ENCODE results near the gene SERP2. TPM values are rescaled to one million over a fixed set of nuclear protein-coding genes. Genes with fewer than 3 reads are reported as not detected.
A peak's percentile ranks its signal among the peaks of the same experiment; 100 is the strongest.

SERP2 gene
- total RNA-seq, 3 donors from 2014 or later = 3.3 to 6.0 (median 5.8) TPM

DNA sequence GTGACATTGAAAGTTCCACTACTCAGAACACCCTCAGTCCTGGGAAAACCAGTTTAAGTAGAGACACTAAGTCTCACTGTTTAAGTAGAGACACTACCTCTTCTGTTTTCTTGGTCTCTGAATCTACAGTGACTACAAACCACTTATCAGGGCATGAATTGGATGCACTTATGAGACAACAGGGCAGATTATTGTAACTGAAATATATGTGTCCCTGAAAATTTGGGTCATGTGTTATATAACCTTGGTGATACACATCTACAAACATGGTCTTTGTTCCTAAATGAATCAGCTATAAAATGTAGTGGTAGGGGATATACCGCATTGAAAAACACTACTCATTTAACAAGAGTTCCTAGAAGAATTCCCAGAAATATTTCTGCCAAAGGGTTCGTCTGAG lies 55.7 kb downstream of the SERP2 start:
- no peaks in the 10 kb centered on the region for H3K36me3 ChIP-seq (ENCODE audit: low read depth)
- DNase-seq (no peak), ATAC-seq (no peak)
- TF ChIP-seq CTCF (IDR thresholded peaks at IDR 0.05) = no peak
- intact Hi-C loops (cut with DNase I, micrococcal nuclease) = no loop called here
- no peaks in the 10 kb centered on the region for H3K9me3 ChIP-seq
- H3K4me3 ChIP-seq = no peak overlapping the region
- H3K4me1 ChIP-seq (ENCODE audit: low read depth) = peaks cover 6% of the 10 kb centered on the region

DNA sequence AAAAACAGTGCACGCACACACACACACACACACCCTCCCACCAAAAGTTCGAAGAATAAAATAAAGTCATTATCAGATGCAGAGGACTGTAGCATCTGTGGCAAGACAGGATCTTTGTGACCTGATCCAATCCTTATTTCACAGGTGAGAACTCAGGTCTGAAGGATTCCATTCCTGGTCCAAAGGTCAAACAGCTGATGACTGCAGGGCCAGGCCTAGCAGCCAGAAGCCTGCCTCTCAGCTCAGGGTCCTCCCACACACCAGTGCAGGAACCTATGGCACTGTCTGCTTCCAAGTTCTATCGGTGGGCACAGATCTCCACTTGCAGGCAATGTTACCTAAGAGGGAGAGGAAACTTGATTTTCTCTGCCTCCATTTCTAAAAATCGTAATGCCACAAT lies 57.5 kb downstream of the SERP2 start:
- ATAC-seq (peak; percentile 70), DNase-seq (peak in 2 of 3 donors; percentile 58 to 79)
- intact Hi-C loops (cut with DNase I, micrococcal nuclease) = loop anchor here in 1 of 2 donors (10.0 kb wide), 1 partner anchor 376 kb away; no protein-coding TSS in a partner anchor
- H3K9me3 ChIP-seq = no peaks in the 10 kb centered on the region
- H3K36me3 ChIP-seq (ENCODE audit: low read depth) = no peaks in the 10 kb centered on the region
- TF ChIP-seq CTCF (IDR thresholded peaks at IDR 0.05) = no peak
- H3K4me3 ChIP-seq = no peak overlapping the region
- H3K4me1 ChIP-seq (ENCODE audit: low read depth) = peaks cover 11% of the 10 kb centered on the region

GRCh38 chr13:44432650-44433049 lies 59.0 kb downstream of the SERP2 start:
- intact Hi-C loops (cut with DNase I, micrococcal nuclease) = loop anchor here in 1 of 2 donors (10.0 kb wide), 1 partner anchor 378 kb away; no protein-coding TSS in a partner anchor
- ATAC-seq = no peak
- TF ChIP-seq CTCF (IDR thresholded peaks at IDR 0.05) = no peak
- no peaks in the 10 kb centered on the region for H3K9me3 ChIP-seq
- no peak overlapping the region for H3K4me3 ChIP-seq
- no peak for DNase-seq
- H3K4me1 ChIP-seq (ENCODE audit: low read depth) = peaks cover 15% of the 10 kb centered on the region
- no peaks in the 10 kb centered on the region for H3K36me3 ChIP-seq (ENCODE audit: low read depth)

DNA sequence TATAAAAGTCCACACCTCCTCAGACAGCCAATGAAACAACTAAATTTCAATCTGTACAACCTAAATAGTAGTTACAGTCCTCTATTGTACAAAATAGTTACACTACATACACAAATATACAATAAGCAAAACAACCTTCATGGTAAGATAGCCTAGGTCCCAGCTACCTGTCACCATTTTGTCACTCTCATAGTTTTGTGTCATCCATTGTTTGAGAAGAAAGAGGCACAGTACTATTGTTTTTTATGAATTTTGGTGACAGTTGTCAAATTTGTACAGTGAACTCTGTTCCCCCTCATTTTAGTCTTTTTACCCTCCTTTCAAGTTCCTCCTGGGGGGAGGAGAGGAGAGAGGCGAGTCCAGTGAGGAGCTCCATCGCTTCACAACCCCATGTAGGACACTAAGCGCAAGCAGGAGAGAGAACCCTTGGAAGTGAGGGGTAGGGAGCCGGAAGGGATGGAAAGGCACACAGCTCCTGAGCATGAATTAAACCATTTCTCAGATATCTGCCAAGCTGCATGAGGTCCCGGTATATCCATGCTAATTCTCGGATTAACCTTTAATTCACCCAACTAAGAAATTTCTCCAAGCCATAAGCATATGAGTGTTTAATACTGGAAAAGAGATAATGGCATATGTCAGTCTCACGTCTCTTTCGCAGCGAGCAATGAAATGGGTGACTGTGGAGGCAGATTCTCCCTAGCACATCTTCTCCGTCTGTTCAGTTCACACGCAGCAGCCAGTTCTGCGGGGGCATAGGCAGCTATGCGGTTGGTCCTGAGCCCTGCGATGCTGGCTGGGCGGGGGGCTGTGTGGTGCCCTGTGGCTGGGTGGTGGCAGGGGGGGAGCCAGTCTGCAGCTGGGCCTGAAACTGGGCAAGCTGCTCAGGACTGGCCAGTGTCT lies 60.5 kb downstream of the SERP2 start:
- peaks cover 17% of the 10 kb centered on the region for H3K4me1 ChIP-seq (ENCODE audit: low read depth)
- no peaks in the 10 kb centered on the region for H3K9me3 ChIP-seq
- ATAC-seq (no peak), DNase-seq (peak in 2 of 3 donors; percentile 41 to 56)
- no peak for TF ChIP-seq CTCF (IDR thresholded peaks at IDR 0.05)
- H3K36me3 ChIP-seq (ENCODE audit: low read depth) = no peaks in the 10 kb centered on the region
- intact Hi-C loops (cut with DNase I, micrococcal nuclease) = loop anchor here in 1 of 2 donors (10.0 kb wide), 1 partner anchor 379 kb away; no protein-coding TSS in a partner anchor
- no peak overlapping the region for H3K4me3 ChIP-seq

DNA sequence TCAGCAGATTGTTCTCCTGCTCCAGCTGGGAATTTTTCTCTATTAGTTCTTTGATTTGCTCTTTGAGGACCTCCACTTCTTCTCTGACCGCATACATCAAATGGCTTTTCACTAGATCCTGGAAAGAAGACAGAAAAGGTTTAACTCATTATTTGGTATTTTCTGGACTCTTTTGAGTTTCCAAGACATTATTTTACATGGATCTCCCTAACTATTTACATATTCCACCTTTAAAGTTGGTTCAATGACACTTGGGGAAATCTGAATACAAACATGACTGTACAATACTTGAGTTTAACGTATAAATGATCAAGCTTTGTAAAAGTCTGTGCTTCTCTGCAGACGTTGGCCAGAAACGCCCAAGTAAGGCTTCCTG lies 61.1 kb downstream of the SERP2 start:
- DNase-seq (no peak), ATAC-seq (no peak)
- no peak for TF ChIP-seq CTCF (IDR thresholded peaks at IDR 0.05)
- Histone ChIP-seq H3K4me3 (peak overlapping the region; percentile 18), H3K4me1 (ENCODE audit: low read depth) (peaks cover 17% of the 10 kb centered on the region), H3K9me3 (no peaks in the 10 kb centered on the region), H3K36me3 (ENCODE audit: low read depth) (no peaks in the 10 kb centered on the region)
- intact Hi-C loops (cut with DNase I, micrococcal nuclease) = loop anchor here (5.0 to 10.0 kb wide), 3 partner anchors 380 to 527 kb away; no protein-coding TSS in a partner anchor

All from mucosa of descending colon (tissue), 3 donors.